ENCODE measurements around the gene CNNM4. TPM values are rescaled to one million over a fixed set of nuclear protein-coding genes. Genes with fewer than 3 reads are reported as not detected.

Gene CNNM4
- polyA plus RNA-seq, 1 of the 3 experiments (the other 2 are of a cell fraction): 5.5 TPM

GRCh38 chr2:96767135-96767871, 6.6 kb downstream of the CNNM4 start:
- no peak for TF ChIP-seq TEAD4 (IDR thresholded peaks at IDR 0.05; ENCODE audit: borderline replicate concordance, insufficient read depth)
- TF ChIP-seq SMC3 (IDR thresholded peaks at IDR 0.05; ENCODE audit: low read depth, low read length): no peak
- no peak for TF ChIP-seq EZH2phosphoT487 (IDR thresholded peaks at IDR 0.05; ENCODE audit: borderline replicate concordance, low read depth)
- TF ChIP-seq YY1 (IDR thresholded peaks at IDR 0.05; ENCODE audit: low read depth): no peak
- no peak for TF ChIP-seq USF2 (IDR thresholded peaks at IDR 0.05; ENCODE audit: borderline replicate concordance, low read depth, low read length)
- no peak for TF ChIP-seq ELF1 (IDR thresholded peaks at IDR 0.05)
- TF ChIP-seq RCOR1 (IDR thresholded peaks at IDR 0.05; ENCODE audit: low read length): no peak
- TF ChIP-seq CTCF (IDR thresholded peaks at IDR 0.05): no peak
- no peaks in the 10 kb centered on the region for H3K27me3 ChIP-seq (ENCODE audit: insufficient read depth)
- DNase-seq: no peak
- peaks cover 12 to 35% of the 10 kb centered on the region in 2 experiments; a peak in 2 of 4 replicates for H3K4me1 ChIP-seq (ENCODE audit: control insufficient read depth in 1 of 2, insufficient read depth in 2 of 2, low read depth in 1 of 2, low read length in 1 of 2)
- ChIA-PET POLR2A (no interaction called here), CTCF (interaction anchor here (1.1 to 1.5 kb wide), 4 partner anchors 10 to 213 kb away, joined by 3 to 7 read pairs (median 4); partner anchors contain the start of gene ANKRD39)
- no peaks in the 10 kb centered on the region for H4K20me1 ChIP-seq (ENCODE audit: insufficient read depth)
- H3K4me2 ChIP-seq: no peak overlapping the region
- WGBS (ENCODE audit: low lambda C conversion rate): 93% methylated on average over 6 of the region's 9 CpGs
- H3K36me3 ChIP-seq (replicated peaks in 1 of 2; ENCODE audit: control insufficient read depth in 1 of 2, insufficient read depth in 2 of 2, low read length in 1 of 2): no peaks in the 10 kb centered on the region
- no peaks in the 10 kb centered on the region for H3K9me3 ChIP-seq
- H3K79me2 ChIP-seq (ENCODE audit: insufficient read depth): peaks cover 7% of the 10 kb centered on the region; the same call in 1 of the 2 replicates
- no peak overlapping the region for H3K27ac ChIP-seq (ENCODE audit: low read depth in 2 of 2, low read length in 1 of 2)
- H3K9ac ChIP-seq: no peak overlapping the region
- H3F3A ChIP-seq (replicated peaks; ENCODE audit: insufficient read depth): no peaks in the 10 kb centered on the region
- no peak overlapping the region for H2AFZ ChIP-seq (ENCODE audit: low read depth)
- H3K4me3 ChIP-seq (ENCODE audit: low read depth in 2 of 2, low read length in 1 of 2): no peak overlapping the region
- no peaks in the 10 kb centered on the region for H3K9me2 ChIP-seq

- TF ChIP-seq SIN3A (IDR thresholded peaks at IDR 0.05; ENCODE audit: borderline replicate concordance, low read depth, low read length): no peak
- no peak for TF ChIP-seq MEF2A (IDR thresholded peaks at IDR 0.05; ENCODE audit: borderline replicate concordance, low read depth)
- TF ChIP-seq NFIC (IDR thresholded peaks at IDR 0.05; ENCODE audit: borderline replicate concordance): no peak
- no peak for TF ChIP-seq EZH2phosphoT487 (IDR thresholded peaks at IDR 0.05; ENCODE audit: borderline replicate concordance, low read depth)
- Histone ChIP-seq H2AFZ (ENCODE audit: low read depth) (no peak overlapping the region), H3K4me3 (ENCODE audit: low read depth in 2 of 2, low read length in 1 of 2) (no peak overlapping the region), H3K9ac (no peak overlapping the region), H3K27ac (ENCODE audit: low read depth in 2 of 2, low read length in 1 of 2) (no peak overlapping the region), H4K20me1 (ENCODE audit: insufficient read depth) (no peaks in the 10 kb centered on the region), H3K9me2 (no peaks in the 10 kb centered on the region), H3K79me2 (ENCODE audit: insufficient read depth) (peaks cover 7% of the 10 kb centered on the region; the same call in 1 of the 2 replicates), H3K4me1 (ENCODE audit: control insufficient read depth in 1 of 2, insufficient read depth in 2 of 2, low read depth in 1 of 2, low read length in 1 of 2) (peaks cover 11 to 27% of the 10 kb centered on the region in 2 experiments; a peak in 1 of 4 replicates), H3F3A (replicated peaks; ENCODE audit: insufficient read depth) (no peaks in the 10 kb centered on the region), H3K4me2 (no peak overlapping the region), H3K36me3 (replicated peaks in 1 of 2; ENCODE audit: control insufficient read depth in 1 of 2, insufficient read depth in 2 of 2, low read length in 1 of 2) (no peaks in the 10 kb centered on the region), H3K27me3 (ENCODE audit: insufficient read depth) (no peaks in the 10 kb centered on the region), H3K9me3 (no peaks in the 10 kb centered on the region)
- POLR2A ChIA-PET: no interaction called here
- DNase-seq: no peak
- WGBS (ENCODE audit: low lambda C conversion rate): 91% methylated on average over 8 of the region's 8 CpGs
- CTCF ChIA-PET: interaction anchor here (0.7 to 1.5 kb wide), 3 partner anchors 11 to 33 kb away, joined by 3 to 7 read pairs (median 3); no protein-coding TSS in a partner anchor
Observed at GRCh38 chr2:96768083-96768561, 7.4 kb downstream of the CNNM4 start.
